ENCODE data around the gene CABCOCO1.
A peak's percentile ranks its signal among the peaks of the same experiment; 100 is the strongest.
"Not testable (repeated sequence)": the region's sequence is repeated elsewhere in the genome, so short reads cannot be mapped to it uniquely, and the experiment has no call there.

Gene CABCOCO1

GRCh38 chr10:61642676-61643075 lies 20.1 kb upstream of the CABCOCO1 start:
- peak; percentile 54 for DNase-seq

GRCh38 chr10:61643316-61643751 lies 19.4 kb upstream of the CABCOCO1 start:
- peak; percentile 65 for DNase-seq

GRCh38 chr10:61653699-61654098 lies 9.0 kb upstream of the CABCOCO1 start:
- DNase-seq: no peak

GRCh38 chr10:61655335-61655851 lies 7.3 kb upstream of the CABCOCO1 start:
- DNase-seq: peak; percentile 85

GRCh38 chr10:61663466-61663865 lies 737 bp downstream of the CABCOCO1 start:
- no peak for DNase-seq

- no peak for DNase-seq
These were observed 2.3 kb downstream of the CABCOCO1 start for GRCh38 chr10:61664985-61665384.

GRCh38 chr10:61669161-61669725 lies 6.5 kb downstream of the CABCOCO1 start:
- peak; percentile 27 for DNase-seq

GRCh38 chr10:61669849-61670248 lies 7.1 kb downstream of the CABCOCO1 start:
- DNase-seq: no peak

- no peak for DNase-seq
These were observed 10.6 kb downstream of the CABCOCO1 start for GRCh38 chr10:61673360-61673759.

GRCh38 chr10:61682323-61682722 lies 19.6 kb downstream of the CABCOCO1 start:
- DNase-seq: no peak

GRCh38 chr10:61683319-61683718 lies 20.6 kb downstream of the CABCOCO1 start:
- peak; percentile 14 for DNase-seq

GRCh38 chr10:61684894-61685507 lies 22.3 kb downstream of the CABCOCO1 start:
- DNase-seq: no peak

GRCh38 chr10:61688551-61689308 lies 26.0 kb downstream of the CABCOCO1 start:
- peak; percentile 39 for DNase-seq

GRCh38 chr10:61691667-61692066 lies 28.9 kb downstream of the CABCOCO1 start:
- not testable (repeated sequence) for DNase-seq

- DNase-seq: no peak
These were observed 29.8 kb downstream of the CABCOCO1 start for GRCh38 chr10:61692447-61693010.

- no peak for DNase-seq
These were observed 36.4 kb downstream of the CABCOCO1 start for GRCh38 chr10:61698968-61699655.

GRCh38 chr10:61701055-61701705 lies 38.5 kb downstream of the CABCOCO1 start:
- no peak for DNase-seq

- no peak for DNase-seq
These were observed 39.0 kb downstream of the CABCOCO1 start for GRCh38 chr10:61701706-61702105.

- no peak for DNase-seq
These were observed 39.9 kb downstream of the CABCOCO1 start for GRCh38 chr10:61702584-61702983.

GRCh38 chr10:61705022-61705613 lies 42.4 kb downstream of the CABCOCO1 start:
- DNase-seq: no peak

- DNase-seq: peak; percentile 77
These were observed 46.1 kb downstream of the CABCOCO1 start for GRCh38 chr10:61708846-61709245.

- DNase-seq: not testable (repeated sequence)
These were observed 49.4 kb downstream of the CABCOCO1 start for GRCh38 chr10:61712105-61712504.

Data from fibroblast of skin of scalp (primary cell).